ENCODE data around the gene C2CD4C. TPM values are rescaled to one million over a fixed set of nuclear protein-coding genes. Genes with fewer than 3 reads are reported as not detected.

Gene C2CD4C
- total RNA-seq, 1 experiment from 2014 or later, result 14.6 TPM

- H3K36me3 Mint-ChIP-seq (ENCODE audit: insufficient read depth in 1 of 3, low read depth in 3 of 3), result peaks cover 4 to 17% (median 12%) of the 10 kb centered on the region in 3 experiments; a peak in 6 of 7 replicates
- no peak for TF ChIP-seq CTCF (conservative IDR thresholded peaks at IDR 0.05)
- H3K4me1 ChIP-seq (ENCODE audit: insufficient read depth, low read length), result no peaks in the 10 kb centered on the region
Observed at GRCh38 chr19:449916-450315, 41.0 kb upstream of the C2CD4C start.

More at GRCh38 chr19:449916-450315, 41.0 kb upstream of the C2CD4C start:
- Histone ChIP-seq H4K91ac (ENCODE audit: insufficient read length, low read depth, low read length) (no peak overlapping the region), H4K5ac (ENCODE audit: insufficient read length, low read depth, low read length) (no peak overlapping the region), H2BK120ac (ENCODE audit: low read depth, low read length, poor library complexity, severe bottlenecking) (no peak overlapping the region), H3K23me2 (ENCODE audit: insufficient read length, low read depth, low read length, poor library complexity, severe bottlenecking) (no peaks in the 10 kb centered on the region), H2AK5ac (ENCODE audit: insufficient read length, low read length) (no peak overlapping the region), H3K79me2 (ENCODE audit: insufficient read depth, low read length) (no peaks in the 10 kb centered on the region), H4K8ac (replicated peaks; ENCODE audit: insufficient read length, low read depth, low read length) (no peak overlapping the region), H2BK15ac (ENCODE audit: low read depth, low read length) (no peak overlapping the region), H3K56ac (ENCODE audit: insufficient read length, low read depth, low read length) (no peak overlapping the region), H3K27ac (ENCODE audit: insufficient read length, low read depth, low read length) (no peak overlapping the region), H4K20me1 (ENCODE audit: control insufficient read depth, insufficient read depth, insufficient read length) (no peaks in the 10 kb centered on the region), H2BK12ac (ENCODE audit: insufficient read length, low read depth, low read length) (no peak overlapping the region), H3K9me3 (ENCODE audit: control insufficient read depth, low read depth, low read length) (no peaks in the 10 kb centered on the region), H3K9ac (ENCODE audit: extremely low read depth, insufficient read length, low read length) (no peak overlapping the region), H2BK5ac (ENCODE audit: insufficient read length, low read length) (no peak overlapping the region), H3K4me2 (ENCODE audit: insufficient read depth, insufficient read length, low read length) (no peak overlapping the region), H3K14ac (ENCODE audit: insufficient read depth, low read length) (no peak overlapping the region; the same call in 1 of the 2 replicates), H3K18ac (ENCODE audit: insufficient read length, low read depth, low read length) (no peak overlapping the region), H2BK20ac (ENCODE audit: low read depth, low read length, poor library complexity, severe bottlenecking) (no peak overlapping the region), H3K79me1 (ENCODE audit: insufficient read depth, low read depth, low read length, poor library complexity, severe bottlenecking) (no peaks in the 10 kb centered on the region), H3K4ac (ENCODE audit: low read depth, low read length) (no peak overlapping the region), H3K27me3 (ENCODE audit: insufficient read depth, low read length) (no peaks in the 10 kb centered on the region), H3K23ac (ENCODE audit: insufficient read length, low read depth, low read length) (no peak overlapping the region), H3T11ph (ENCODE audit: low read length) (no peak overlapping the region), H2AFZ (ENCODE audit: low read length) (no peak overlapping the region)
- DNase-seq, result no peak
- Mint-ChIP-seq H3K9me3 (peaks cover 19 to 26% of the 10 kb centered on the region in 2 experiments), H3K27me3 (ENCODE audit: low read depth) (peaks cover 9% of the 10 kb centered on the region), H3K27ac (no peak overlapping the region; a peak in 1 of 7 replicates), H3K4me1 (peaks cover 0 to 5% of the 10 kb centered on the region in 2 experiments; a peak in 1 of 4 replicates), H3K4me3 (no peak overlapping the region)
- no CpG with 5 or more reads among the region's 20 CpGs for WGBS (ENCODE audit: extremely low coverage, insufficient read length, low lambda C conversion rate)
